ENCODE results near the gene FCN1.

FCN1 gene

GRCh38 chr9:134899168-134899567 lies 18.5 kb downstream of the FCN1 start:
- no peak overlapping the region for H2AFZ ChIP-seq (ENCODE audit: low read depth, low read length, severe bottlenecking)
- H3K4me3 ChIP-seq (ENCODE audit: insufficient read depth, low read length, poor library complexity, severe bottlenecking), result no peak overlapping the region
- TF ChIP-seq, protein P1, sequence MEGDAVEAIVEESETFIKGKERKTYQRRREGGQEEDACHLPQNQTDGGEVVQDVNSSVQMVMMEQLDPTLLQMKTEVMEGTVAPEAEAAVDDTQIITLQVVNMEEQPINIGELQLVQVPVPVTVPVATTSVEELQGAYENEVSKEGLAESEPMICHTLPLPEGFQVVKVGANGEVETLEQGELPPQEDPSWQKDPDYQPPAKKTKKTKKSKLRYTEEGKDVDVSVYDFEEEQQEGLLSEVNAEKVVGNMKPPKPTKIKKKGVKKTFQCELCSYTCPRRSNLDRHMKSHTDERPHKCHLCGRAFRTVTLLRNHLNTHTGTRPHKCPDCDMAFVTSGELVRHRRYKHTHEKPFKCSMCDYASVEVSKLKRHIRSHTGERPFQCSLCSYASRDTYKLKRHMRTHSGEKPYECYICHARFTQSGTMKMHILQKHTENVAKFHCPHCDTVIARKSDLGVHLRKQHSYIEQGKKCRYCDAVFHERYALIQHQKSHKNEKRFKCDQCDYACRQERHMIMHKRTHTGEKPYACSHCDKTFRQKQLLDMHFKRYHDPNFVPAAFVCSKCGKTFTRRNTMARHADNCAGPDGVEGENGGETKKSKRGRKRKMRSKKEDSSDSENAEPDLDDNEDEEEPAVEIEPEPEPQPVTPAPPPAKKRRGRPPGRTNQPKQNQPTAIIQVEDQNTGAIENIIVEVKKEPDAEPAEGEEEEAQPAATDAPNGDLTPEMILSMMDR (IDR thresholded peaks at IDR 0.05; ENCODE audit: insufficient read depth, low read length, poor library complexity, severe bottlenecking), result no peak
- no peak for TF ChIP-seq EZH2phosphoT487 (conservative IDR thresholded peaks at IDR 0.05; ENCODE audit: low read length)
- no peaks in the 10 kb centered on the region; the same call in 1 of the 2 replicates for H3K9me3 ChIP-seq (ENCODE audit: insufficient read depth, low read length)
- no peaks in the 10 kb centered on the region for H3K9me2 ChIP-seq (replicated peaks; ENCODE audit: insufficient read depth, low read length)
- no peaks in the 10 kb centered on the region for H4K20me1 ChIP-seq (ENCODE audit: low read depth, low read length)
- H3K36me3 ChIP-seq (ENCODE audit: low read length), result 0 out of 2 replicates have a peak, but pooled peaks cover 4% of the 10 kb centered on the region
- H3K27ac ChIP-seq (ENCODE audit: low read depth, low read length), result no peak overlapping the region
- H3F3A ChIP-seq (ENCODE audit: insufficient read depth), result peaks cover 13% of the 10 kb centered on the region; the same call in 1 of the 2 replicates
- H3K79me2 ChIP-seq (ENCODE audit: insufficient read depth, low read length), result no peaks in the 10 kb centered on the region
- no peak overlapping the region for H3K4me2 ChIP-seq (ENCODE audit: low read depth, low read length, poor library complexity, severe bottlenecking)
- no peaks in the 10 kb centered on the region for H3K27me3 ChIP-seq (ENCODE audit: low read length)
- no peak overlapping the region for H3K9ac ChIP-seq (ENCODE audit: low read length)

DNA sequence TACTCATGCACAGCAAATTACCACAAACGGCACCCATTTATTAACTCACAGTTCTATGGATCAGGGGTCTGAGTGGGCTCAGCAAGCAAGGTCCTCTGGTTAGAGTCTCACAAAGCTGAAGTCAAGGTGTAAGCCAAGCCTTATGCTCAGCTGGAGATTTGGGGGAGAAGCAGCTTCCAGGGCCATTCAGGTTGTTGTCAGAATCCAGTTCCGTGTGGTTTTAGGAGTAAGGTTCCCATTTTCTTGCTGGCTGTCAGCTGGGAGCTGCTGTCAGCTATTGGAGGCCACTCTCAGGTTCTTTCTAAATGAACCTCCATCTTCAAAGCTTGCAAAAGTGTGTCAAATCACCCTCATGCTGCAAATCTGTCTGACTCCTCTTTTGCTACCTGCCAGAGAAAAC lies 19.4 kb downstream of the FCN1 start:
- Histone ChIP-seq H3K4me2 (ENCODE audit: low read depth, low read length, poor library complexity, severe bottlenecking) (no peak overlapping the region), H3K27ac (ENCODE audit: low read depth, low read length) (no peak overlapping the region), H3K9me2 (replicated peaks; ENCODE audit: insufficient read depth, low read length) (no peaks in the 10 kb centered on the region), H3K4me3 (ENCODE audit: insufficient read depth, low read length, poor library complexity, severe bottlenecking) (no peak overlapping the region), H3K36me3 (ENCODE audit: low read length) (0 out of 2 replicates have a peak, but pooled peaks cover 4% of the 10 kb centered on the region), H4K20me1 (ENCODE audit: low read depth, low read length) (no peaks in the 10 kb centered on the region), H3K79me2 (ENCODE audit: insufficient read depth, low read length) (no peaks in the 10 kb centered on the region), H3K27me3 (ENCODE audit: low read length) (no peaks in the 10 kb centered on the region), H3K9ac (ENCODE audit: low read length) (no peak overlapping the region), H3F3A (ENCODE audit: insufficient read depth) (peaks cover 9% of the 10 kb centered on the region; the same call in 1 of the 2 replicates), H3K9me3 (ENCODE audit: insufficient read depth, low read length) (no peaks in the 10 kb centered on the region; the same call in 1 of the 2 replicates), H2AFZ (ENCODE audit: low read depth, low read length, severe bottlenecking) (no peak overlapping the region)
- no peak for TF ChIP-seq EZH2phosphoT487 (conservative IDR thresholded peaks at IDR 0.05; ENCODE audit: low read length)
- TF ChIP-seq, protein P1 (IDR thresholded peaks at IDR 0.05; ENCODE audit: insufficient read depth, low read length, poor library complexity, severe bottlenecking), result no peak

DNA sequence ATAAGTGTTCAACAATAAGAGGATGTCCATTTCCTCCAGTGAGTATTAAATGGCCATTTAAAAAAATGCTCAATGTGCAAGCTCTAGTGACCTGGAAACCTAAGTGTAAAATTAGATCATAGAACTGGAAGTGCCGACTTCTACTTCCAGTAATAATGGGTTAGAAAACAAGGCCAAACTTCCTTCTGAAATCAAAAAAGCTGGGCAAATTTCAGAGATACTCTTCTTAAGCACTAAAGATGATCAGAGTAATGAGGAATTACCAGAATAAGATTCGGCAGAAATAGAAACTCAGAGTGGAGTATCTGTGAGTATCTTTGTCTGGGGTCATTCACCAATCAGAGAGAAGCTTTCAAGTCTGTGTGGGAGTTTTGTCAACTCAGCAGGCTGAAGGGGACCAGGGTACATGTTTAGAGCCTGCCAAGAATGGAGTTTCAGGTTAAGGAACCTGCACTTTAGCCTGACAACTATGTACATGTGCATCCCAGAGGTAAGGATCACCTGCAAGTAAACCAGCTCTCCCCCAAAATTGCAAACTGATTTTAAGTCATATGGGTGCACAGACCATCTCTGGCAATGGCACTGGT lies 20.0 kb downstream of the FCN1 start:
- Histone ChIP-seq H4K20me1 (ENCODE audit: low read depth, low read length) (no peaks in the 10 kb centered on the region), H3F3A (ENCODE audit: insufficient read depth) (0 out of 2 replicates have a peak, but pooled peaks cover 8% of the 10 kb centered on the region), H3K4me3 (ENCODE audit: insufficient read depth, low read length, poor library complexity, severe bottlenecking) (no peak overlapping the region), H3K9me3 (ENCODE audit: insufficient read depth, low read length) (no peaks in the 10 kb centered on the region; the same call in 1 of the 2 replicates), H3K9me2 (replicated peaks; ENCODE audit: insufficient read depth, low read length) (no peaks in the 10 kb centered on the region), H3K4me2 (ENCODE audit: low read depth, low read length, poor library complexity, severe bottlenecking) (no peak overlapping the region), H3K9ac (ENCODE audit: low read length) (no peak overlapping the region), H3K27me3 (ENCODE audit: low read length) (no peaks in the 10 kb centered on the region), H3K79me2 (ENCODE audit: insufficient read depth, low read length) (no peaks in the 10 kb centered on the region), H2AFZ (ENCODE audit: low read depth, low read length, severe bottlenecking) (no peak overlapping the region), H3K27ac (ENCODE audit: low read depth, low read length) (no peak overlapping the region), H3K36me3 (ENCODE audit: low read length) (0 out of 2 replicates have a peak, but pooled peaks cover 4% of the 10 kb centered on the region)
- TF ChIP-seq EZH2phosphoT487 (conservative IDR thresholded peaks at IDR 0.05; ENCODE audit: low read length), result no peak
- TF ChIP-seq, protein P1 (IDR thresholded peaks at IDR 0.05; ENCODE audit: insufficient read depth, low read length, poor library complexity, severe bottlenecking), result no peak

Data from SU-DHL-6 (cell line).